ENCODE measurements around the gene EHF.
"Not testable (repeated sequence)": the region's sequence is repeated elsewhere in the genome, so short reads cannot be mapped to it uniquely, and the experiment has no call there.

The EHF gene

GRCh38 chr11:34674038-34674437 is 53.1 kb downstream of the EHF start:
- no peak for DNase-seq

GRCh38 chr11:34676227-34676626 is 55.3 kb downstream of the EHF start:
- no peak for DNase-seq

- DNase-seq: no peak
These were observed 58.8 kb downstream of the EHF start for GRCh38 chr11:34679681-34680080.

- DNase-seq: no peak
These were observed 59.3 kb downstream of the EHF start for GRCh38 chr11:34680206-34680605.

GRCh38 chr11:34680918-34681586 is 60.2 kb downstream of the EHF start:
- peak; percentile 84 for DNase-seq

- DNase-seq: peak; percentile 59
These were observed 61.9 kb downstream of the EHF start for GRCh38 chr11:34682825-34683224.

GRCh38 chr11:34683396-34683795 is 62.5 kb downstream of the EHF start:
- DNase-seq: no peak

GRCh38 chr11:34685864-34686263 is 65.0 kb downstream of the EHF start:
- no peak for DNase-seq

- not testable (repeated sequence) for DNase-seq
These were observed 71.4 kb downstream of the EHF start for GRCh38 chr11:34692299-34692698.

- DNase-seq: no peak
These were observed 76.0 kb downstream of the EHF start for GRCh38 chr11:34696862-34697261.

- peak; percentile 61 for DNase-seq
These were observed 86.0 kb downstream of the EHF start for GRCh38 chr11:34706709-34707461.

- no peak for DNase-seq
These were observed 86.6 kb downstream of the EHF start for GRCh38 chr11:34707462-34707840.

Measured in islet precursor cell (in vitro differentiated cells).